ENCODE data around the gene PLBD2. TPM values are rescaled to one million over a fixed set of nuclear protein-coding genes. Genes with fewer than 3 reads are reported as not detected.

Gene PLBD2
- total RNA-seq, 3 donors from 2014 or later = 14.3 to 27.8 (median 25.9) TPM

DNA sequence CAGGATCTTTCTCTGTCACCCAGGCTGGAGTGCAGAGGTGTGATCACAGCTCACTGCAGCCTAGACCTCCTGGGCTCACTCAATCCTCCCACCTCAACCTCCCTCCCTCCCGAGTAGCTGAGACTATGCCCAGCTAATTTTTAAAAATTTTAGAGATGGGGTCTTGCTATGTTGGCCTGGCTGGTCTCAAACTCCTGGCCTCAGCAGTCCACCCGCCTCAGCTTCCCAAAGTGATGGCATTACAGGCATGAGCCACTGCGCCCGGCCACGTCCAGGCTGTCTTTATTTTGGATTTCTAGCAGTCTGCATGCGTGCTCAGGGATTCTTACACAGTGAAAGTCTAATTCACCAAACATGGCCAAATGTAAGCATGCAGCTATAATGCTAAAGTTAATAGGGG, 41.3 kb upstream of the PLBD2 start:
- H3K36me3 ChIP-seq (ENCODE audit: low read depth) = no peaks in the 10 kb centered on the region
- H3K9me3 ChIP-seq = no peaks in the 10 kb centered on the region
- DNase-seq = no peak
- H3K4me1 ChIP-seq (ENCODE audit: low read depth) = no peaks in the 10 kb centered on the region
- no peak overlapping the region for H3K4me3 ChIP-seq
- intact Hi-C loops (cut with DNase I, micrococcal nuclease) = no loop called here
- ATAC-seq = no peak
- TF ChIP-seq, protein P1, sequence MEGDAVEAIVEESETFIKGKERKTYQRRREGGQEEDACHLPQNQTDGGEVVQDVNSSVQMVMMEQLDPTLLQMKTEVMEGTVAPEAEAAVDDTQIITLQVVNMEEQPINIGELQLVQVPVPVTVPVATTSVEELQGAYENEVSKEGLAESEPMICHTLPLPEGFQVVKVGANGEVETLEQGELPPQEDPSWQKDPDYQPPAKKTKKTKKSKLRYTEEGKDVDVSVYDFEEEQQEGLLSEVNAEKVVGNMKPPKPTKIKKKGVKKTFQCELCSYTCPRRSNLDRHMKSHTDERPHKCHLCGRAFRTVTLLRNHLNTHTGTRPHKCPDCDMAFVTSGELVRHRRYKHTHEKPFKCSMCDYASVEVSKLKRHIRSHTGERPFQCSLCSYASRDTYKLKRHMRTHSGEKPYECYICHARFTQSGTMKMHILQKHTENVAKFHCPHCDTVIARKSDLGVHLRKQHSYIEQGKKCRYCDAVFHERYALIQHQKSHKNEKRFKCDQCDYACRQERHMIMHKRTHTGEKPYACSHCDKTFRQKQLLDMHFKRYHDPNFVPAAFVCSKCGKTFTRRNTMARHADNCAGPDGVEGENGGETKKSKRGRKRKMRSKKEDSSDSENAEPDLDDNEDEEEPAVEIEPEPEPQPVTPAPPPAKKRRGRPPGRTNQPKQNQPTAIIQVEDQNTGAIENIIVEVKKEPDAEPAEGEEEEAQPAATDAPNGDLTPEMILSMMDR (IDR thresholded peaks at IDR 0.05) = no peak

- ATAC-seq = no peak
Observed at GRCh38 chr12:113318046-113318656, 40.2 kb upstream of the PLBD2 start.

DNA sequence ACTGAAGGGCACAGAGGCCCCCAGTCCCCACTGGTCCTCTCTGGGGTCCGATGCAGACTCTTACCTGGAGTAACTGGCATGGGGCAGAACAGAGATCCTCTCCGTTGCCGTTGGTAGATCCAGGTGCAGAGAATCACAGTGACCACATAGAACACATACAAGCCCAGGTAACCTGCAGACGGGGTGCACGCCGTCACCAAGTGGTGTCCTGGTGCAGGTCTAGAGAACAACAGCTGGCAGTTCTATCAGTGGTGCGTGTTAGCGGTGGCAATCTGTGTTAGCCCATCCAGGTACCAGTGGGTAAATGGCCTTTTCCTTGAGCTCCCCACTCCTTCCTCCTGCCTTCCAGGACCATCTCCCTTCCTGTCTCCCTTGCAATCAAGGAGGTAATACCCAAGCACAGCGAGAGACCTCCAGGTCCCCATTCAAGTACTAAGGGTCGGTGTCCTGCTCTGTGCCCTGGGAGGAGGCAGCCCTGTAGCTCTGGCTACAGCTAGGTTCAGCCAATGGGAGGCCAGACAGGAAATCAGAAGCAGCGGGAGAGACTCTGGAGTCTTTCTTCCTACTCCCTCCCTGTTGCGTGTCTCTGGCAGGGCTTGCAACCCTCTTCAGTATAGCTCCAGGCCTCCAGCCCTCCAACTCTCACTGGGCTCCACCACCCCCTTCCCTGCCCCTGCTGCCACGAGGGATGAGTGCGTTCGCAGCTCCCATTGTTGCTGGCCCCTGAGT, 39.3 kb upstream of the PLBD2 start:
- no peaks in the 10 kb centered on the region for H3K36me3 ChIP-seq (ENCODE audit: low read depth)
- H3K4me1 ChIP-seq (ENCODE audit: low read depth) = no peaks in the 10 kb centered on the region
- TF ChIP-seq, protein P1 (IDR thresholded peaks at IDR 0.05) = no peak
- H3K9me3 ChIP-seq = no peaks in the 10 kb centered on the region
- intact Hi-C loops (cut with DNase I, micrococcal nuclease) = no loop called here
- DNase-seq = no peak
- ATAC-seq = no peak
- H3K4me3 ChIP-seq = no peak overlapping the region

More at GRCh38 chr12:113318046-113318656, 40.2 kb upstream of the PLBD2 start:
- DNase-seq = no peak
- TF ChIP-seq, protein P1 (IDR thresholded peaks at IDR 0.05) = no peak
- Histone ChIP-seq H3K4me1 (ENCODE audit: low read depth) (no peaks in the 10 kb centered on the region), H3K9me3 (no peaks in the 10 kb centered on the region), H3K4me3 (no peak overlapping the region), H3K36me3 (ENCODE audit: low read depth) (no peaks in the 10 kb centered on the region)
- intact Hi-C loops (cut with DNase I, micrococcal nuclease) = no loop called here

DNA sequence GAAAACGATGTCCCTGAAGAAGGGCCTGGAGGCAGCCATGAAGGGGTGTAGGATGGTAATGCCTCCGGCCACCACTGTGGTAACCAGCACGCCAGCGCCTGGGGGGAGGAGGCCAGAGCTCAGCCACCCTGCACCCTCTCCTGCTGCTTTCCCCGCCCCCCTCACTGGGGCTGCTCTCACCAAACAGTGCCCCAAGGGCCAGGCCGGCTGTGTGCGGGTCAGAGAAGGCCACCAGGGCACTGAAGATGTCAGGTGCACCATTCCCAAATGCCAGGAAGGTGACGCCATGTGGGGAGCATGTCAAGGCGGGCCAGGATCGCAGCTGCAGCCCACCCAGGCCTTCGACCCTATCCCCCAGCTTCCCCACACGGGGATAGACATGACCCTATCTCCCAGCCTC, 38.0 kb upstream of the PLBD2 start:
- TF ChIP-seq, protein P1 (IDR thresholded peaks at IDR 0.05) = no peak
- Histone ChIP-seq H3K9me3 (no peaks in the 10 kb centered on the region), H3K36me3 (ENCODE audit: low read depth) (no peaks in the 10 kb centered on the region), H3K4me1 (ENCODE audit: low read depth) (no peaks in the 10 kb centered on the region), H3K4me3 (no peak overlapping the region)
- DNase-seq (no peak), ATAC-seq (no peak)
- intact Hi-C loops (cut with DNase I, micrococcal nuclease) = no loop called here

DNA sequence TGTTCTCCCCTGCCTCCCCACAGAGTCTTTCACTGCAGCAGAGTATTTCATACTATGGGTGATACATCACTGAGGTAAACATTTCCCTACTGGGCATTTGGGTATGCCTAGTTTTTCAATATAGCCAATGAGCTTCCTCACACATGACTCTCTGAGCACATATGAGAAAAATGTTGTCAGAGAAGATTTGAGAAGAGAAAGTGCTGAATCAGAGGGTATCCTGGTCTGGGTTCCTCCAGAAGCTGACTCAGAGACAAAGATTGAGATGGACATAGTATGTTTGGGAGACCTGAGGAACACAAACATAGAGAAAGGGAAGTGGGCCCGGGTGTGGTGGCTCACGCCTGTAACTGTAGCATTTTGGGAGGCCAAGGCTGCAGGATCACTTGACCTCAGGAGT, 36.0 kb upstream of the PLBD2 start:
- TF ChIP-seq, protein P1 (IDR thresholded peaks at IDR 0.05) = no peak
- DNase-seq (no peak), ATAC-seq (peak; percentile 33)
- peaks cover 3% of the 10 kb centered on the region for H3K4me1 ChIP-seq (ENCODE audit: low read depth)
- no peaks in the 10 kb centered on the region for H3K36me3 ChIP-seq (ENCODE audit: low read depth)
- intact Hi-C loops (cut with DNase I, micrococcal nuclease) = no loop called here
- H3K9me3 ChIP-seq = no peaks in the 10 kb centered on the region
- H3K4me3 ChIP-seq = no peak overlapping the region

All from mucosa of descending colon (tissue), 3 donors.